ENCODE measurements around the gene AMMECR1. TPM values are rescaled to one million over a fixed set of nuclear protein-coding genes. Genes with fewer than 3 reads are reported as not detected.

AMMECR1 gene
- total and polyA plus RNA-seq, 2 experiments from 2014 or later: 16.9 to 32.5 TPM

GRCh38 chrX:110159235-110159634 is 158.7 kb downstream of the AMMECR1 start:
- no peaks in the 10 kb centered on the region for H3K36me3 ChIP-seq (ENCODE audit: insufficient read depth)
- H3K79me2 ChIP-seq (replicated peaks; ENCODE audit: insufficient read depth): no peaks in the 10 kb centered on the region
- Mint-ChIP-seq H3K4me1 (no peaks in the 10 kb centered on the region; the same call in 2 of the 3 replicates), H3K27me3 (ENCODE audit: insufficient read depth, low read depth, poor library complexity) (peaks cover 3% of the 10 kb centered on the region), H3K27ac (no peak overlapping the region), H3K9me3 (no peaks in the 10 kb centered on the region), H3K4me3 (no peak overlapping the region), H3K36me3 (ENCODE audit: low read depth) (no peaks in the 10 kb centered on the region)
- no peaks in the 10 kb centered on the region for H4K20me1 ChIP-seq (replicated peaks; ENCODE audit: insufficient read depth)
- H3K9me2 ChIP-seq (ENCODE audit: insufficient read depth): no peaks in the 10 kb centered on the region
- DNase-seq (ENCODE audit: low spot score) (no peak), ATAC-seq (no peak)
- H3F3A ChIP-seq (replicated peaks; ENCODE audit: low read depth): no peaks in the 10 kb centered on the region
- H3K27ac ChIP-seq (ENCODE audit: low read depth): no peak overlapping the region
- no peaks in the 10 kb centered on the region for H3K27me3 ChIP-seq (ENCODE audit: insufficient read depth)
- no peak overlapping the region for H2AFZ ChIP-seq
- no peak overlapping the region for H3K4me2 ChIP-seq
- H3K4me1 ChIP-seq (ENCODE audit: insufficient read depth): no peaks in the 10 kb centered on the region
- H3K4me3 ChIP-seq: no peak overlapping the region
- no peak for TF ChIP-seq POLR2AphosphoS5 (IDR thresholded peaks at IDR 0.05; ENCODE audit: low read depth)
- no peak for TF ChIP-seq EZH2phosphoT487 (IDR thresholded peaks at IDR 0.05; ENCODE audit: unreplicated experiment)
- no peak for TF ChIP-seq ZNF114 (CRISPR knock-in tag; IDR thresholded peaks at IDR 0.05)
- no peak for TF ChIP-seq EZH2 (IDR thresholded peaks at IDR 0.05; ENCODE audit: low read depth, unreplicated experiment)
- TF ChIP-seq NANOG (IDR thresholded peaks at IDR 0.05; ENCODE audit: borderline replicate concordance): no peak

- H3K79me2 ChIP-seq (replicated peaks; ENCODE audit: insufficient read depth): no peaks in the 10 kb centered on the region
- H3K27me3 ChIP-seq (ENCODE audit: insufficient read depth): no peaks in the 10 kb centered on the region
- Mint-ChIP-seq H3K27me3 (ENCODE audit: insufficient read depth, low read depth, poor library complexity) (peaks cover 3% of the 10 kb centered on the region), H3K4me3 (no peak overlapping the region), H3K36me3 (ENCODE audit: low read depth) (no peaks in the 10 kb centered on the region), H3K27ac (no peak overlapping the region), H3K4me1 (no peaks in the 10 kb centered on the region; the same call in 2 of the 3 replicates), H3K9me3 (no peaks in the 10 kb centered on the region)
- H2AFZ ChIP-seq: no peak overlapping the region
- no peaks in the 10 kb centered on the region for H4K20me1 ChIP-seq (replicated peaks; ENCODE audit: insufficient read depth)
- DNase-seq (ENCODE audit: low spot score): no peak
- no peak overlapping the region for H3K4me2 ChIP-seq
- H3K36me3 ChIP-seq (ENCODE audit: insufficient read depth): no peaks in the 10 kb centered on the region
- H3K4me3 ChIP-seq: no peak overlapping the region
- H3K9me2 ChIP-seq (ENCODE audit: insufficient read depth): no peaks in the 10 kb centered on the region
- H3K27ac ChIP-seq (ENCODE audit: low read depth): no peak overlapping the region
- no peaks in the 10 kb centered on the region for H3F3A ChIP-seq (replicated peaks; ENCODE audit: low read depth)
- no peak for ATAC-seq
- no peaks in the 10 kb centered on the region for H3K4me1 ChIP-seq (ENCODE audit: insufficient read depth)
- TF ChIP-seq EZH2 (IDR thresholded peaks at IDR 0.05; ENCODE audit: low read depth, unreplicated experiment) (no peak), ZNF114 (CRISPR knock-in tag; IDR thresholded peaks at IDR 0.05) (no peak), ETS1 (IDR thresholded peaks at IDR 0.05) (no peak), ZNF331 (CRISPR knock-in tag; IDR thresholded peaks at IDR 0.05; ENCODE audit: low read depth) (no peak), CTCF (conservative IDR thresholded peaks at IDR 0.05; ENCODE audit: low read depth in 2 of 2) (no peak), REST (IDR thresholded peaks at IDR 0.05; ENCODE audit: unreplicated experiment) (no peak), POLR2AphosphoS5 (IDR thresholded peaks at IDR 0.05; ENCODE audit: low read depth) (no peak), NANOG (IDR thresholded peaks at IDR 0.05; ENCODE audit: borderline replicate concordance) (no peak)
These were observed 160.4 kb downstream of the AMMECR1 start for GRCh38 chrX:110157444-110157843.

All from GM23338 (cell line).